Thyroid gland (tissue), 4 donors: ENCODE data around the gene DRAM1.

Source experiments
- POLR2A ChIP-seq, 2 donors: fragments of 450-650 bp; IDR thresholded peaks; one replicate each; pipeline ENCODE4 v1.6.1; 2017; ENCODE audit warnings: antibody characterized with exemption in 2 of 2, mild to moderate bottlenecking in 2 of 2, moderate library complexity in 1 of 2
- TF ChIP-seq, protein P1 (sequence below), 6 experiments: fragments of 200-600 bp in 3 of 6; fragments of 450-650 bp in 3 of 6; sonication (generic) in 3 of 6; IDR thresholded peaks; one replicate each; pipeline ENCODE4 v1.5.1; 2016 to 2019; ENCODE audit warnings: antibody characterized with exemption in 6 of 6, mild to moderate bottlenecking in 2 of 6, inconsistent platforms in 1 of 6, moderate library complexity in 1 of 6

DNA sequence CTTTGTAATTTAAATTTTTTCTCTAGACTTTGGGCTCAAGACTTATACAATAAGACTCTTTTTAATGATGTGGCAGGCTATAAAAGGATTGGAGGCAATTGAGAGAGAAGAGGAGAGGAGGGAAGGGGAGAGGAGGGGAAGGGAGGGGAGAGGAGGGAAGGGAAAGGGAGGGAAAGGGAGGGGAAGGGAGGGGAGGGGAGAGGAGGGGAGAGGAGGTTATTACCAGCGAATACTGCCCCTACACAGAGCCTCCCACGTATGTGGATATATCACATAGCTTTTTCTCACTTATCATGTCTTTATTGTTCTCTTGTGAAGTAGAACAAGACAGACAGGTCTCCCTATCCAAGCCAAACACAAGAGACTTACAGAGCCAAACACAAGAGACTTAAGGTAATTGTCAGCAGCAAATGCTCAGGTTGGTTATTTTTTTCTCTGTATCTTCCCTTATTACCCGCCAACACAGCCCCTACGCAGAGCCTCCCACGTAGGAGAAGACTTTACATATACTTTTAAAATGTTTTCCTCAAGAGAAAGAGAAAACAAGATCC is 63.1 kb downstream of the DRAM1 start:
- TF ChIP-seq, protein P1, sequence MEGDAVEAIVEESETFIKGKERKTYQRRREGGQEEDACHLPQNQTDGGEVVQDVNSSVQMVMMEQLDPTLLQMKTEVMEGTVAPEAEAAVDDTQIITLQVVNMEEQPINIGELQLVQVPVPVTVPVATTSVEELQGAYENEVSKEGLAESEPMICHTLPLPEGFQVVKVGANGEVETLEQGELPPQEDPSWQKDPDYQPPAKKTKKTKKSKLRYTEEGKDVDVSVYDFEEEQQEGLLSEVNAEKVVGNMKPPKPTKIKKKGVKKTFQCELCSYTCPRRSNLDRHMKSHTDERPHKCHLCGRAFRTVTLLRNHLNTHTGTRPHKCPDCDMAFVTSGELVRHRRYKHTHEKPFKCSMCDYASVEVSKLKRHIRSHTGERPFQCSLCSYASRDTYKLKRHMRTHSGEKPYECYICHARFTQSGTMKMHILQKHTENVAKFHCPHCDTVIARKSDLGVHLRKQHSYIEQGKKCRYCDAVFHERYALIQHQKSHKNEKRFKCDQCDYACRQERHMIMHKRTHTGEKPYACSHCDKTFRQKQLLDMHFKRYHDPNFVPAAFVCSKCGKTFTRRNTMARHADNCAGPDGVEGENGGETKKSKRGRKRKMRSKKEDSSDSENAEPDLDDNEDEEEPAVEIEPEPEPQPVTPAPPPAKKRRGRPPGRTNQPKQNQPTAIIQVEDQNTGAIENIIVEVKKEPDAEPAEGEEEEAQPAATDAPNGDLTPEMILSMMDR (IDR thresholded peaks at IDR 0.05), result no peak
- TF ChIP-seq POLR2A (IDR thresholded peaks at IDR 0.05), result no peak
